HG03139 (cell line): ENCODE measurements around the gene COL9A3.

Experiments
- ATAC-seq: cut with Tn5 transposase; IDR thresholded peaks from one replicate; pipeline ENCODE4 v1.9.1; 2021; ENCODE audit not compliant: unreplicated experiment

COL9A3 gene

DNA sequence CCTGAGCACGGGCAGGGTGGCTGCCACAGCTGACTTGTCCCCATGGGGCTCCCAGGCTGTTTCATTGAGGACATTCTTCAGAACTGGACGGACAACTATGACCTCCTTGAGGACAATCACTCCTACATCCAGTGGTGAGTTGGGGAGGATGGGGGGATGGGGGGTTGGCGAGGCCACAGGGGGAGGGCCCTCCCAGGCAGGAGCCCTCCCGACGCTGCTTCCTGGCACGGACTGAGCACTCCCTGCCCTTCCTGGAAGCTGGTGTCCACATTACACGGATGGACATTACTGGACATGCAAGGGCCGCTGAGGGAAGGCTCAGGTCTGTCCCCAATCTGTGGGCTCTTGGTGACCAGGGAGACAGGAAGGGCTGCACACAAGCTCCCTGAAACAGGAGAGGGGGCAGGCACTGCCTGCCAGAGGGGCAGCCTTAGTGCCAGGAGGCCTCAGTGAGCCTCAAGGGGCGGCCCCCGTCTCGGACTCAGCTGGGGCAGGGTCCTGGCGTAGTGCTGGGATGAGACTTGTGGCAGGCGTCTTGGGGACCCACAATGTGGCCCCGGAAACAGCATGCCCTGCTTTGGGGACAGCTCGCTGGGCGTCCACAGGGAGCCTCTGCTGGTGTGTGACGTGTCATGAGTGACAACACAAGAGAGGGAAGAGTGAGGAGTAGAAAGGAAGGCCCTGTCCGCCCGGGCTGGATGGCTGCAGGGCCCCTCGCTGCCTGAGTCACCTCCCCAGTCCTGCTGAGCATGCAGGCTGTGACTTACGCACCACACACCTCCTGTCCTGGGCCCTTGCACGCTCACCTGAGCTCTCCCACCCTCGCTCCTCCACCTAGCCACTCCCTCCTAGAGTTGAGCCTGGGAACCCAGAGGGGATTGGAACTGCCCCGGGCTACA is 7.1 kb upstream of the COL9A3 start:
- no peak for ATAC-seq

DNA sequence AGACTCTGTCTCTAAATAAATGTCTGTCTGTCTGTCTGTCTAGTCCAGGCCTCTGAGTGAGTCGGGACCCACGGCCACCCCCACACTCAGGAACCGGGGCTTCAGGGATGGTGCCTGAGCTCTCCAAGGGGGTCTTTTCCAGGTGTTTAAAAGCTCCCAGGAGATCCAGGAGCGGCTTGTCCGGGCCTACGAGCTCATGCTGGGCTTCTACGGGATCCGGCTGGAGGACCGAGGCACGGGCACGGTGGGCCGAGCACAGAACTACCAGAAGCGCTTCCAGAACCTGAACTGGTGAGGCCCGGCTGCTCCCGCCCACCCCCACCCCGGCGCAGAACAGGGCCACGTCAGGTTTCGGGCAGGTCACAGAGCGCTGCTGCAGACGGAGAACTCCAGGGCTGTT is 5.5 kb upstream of the COL9A3 start:
- ATAC-seq, result no peak

DNA sequence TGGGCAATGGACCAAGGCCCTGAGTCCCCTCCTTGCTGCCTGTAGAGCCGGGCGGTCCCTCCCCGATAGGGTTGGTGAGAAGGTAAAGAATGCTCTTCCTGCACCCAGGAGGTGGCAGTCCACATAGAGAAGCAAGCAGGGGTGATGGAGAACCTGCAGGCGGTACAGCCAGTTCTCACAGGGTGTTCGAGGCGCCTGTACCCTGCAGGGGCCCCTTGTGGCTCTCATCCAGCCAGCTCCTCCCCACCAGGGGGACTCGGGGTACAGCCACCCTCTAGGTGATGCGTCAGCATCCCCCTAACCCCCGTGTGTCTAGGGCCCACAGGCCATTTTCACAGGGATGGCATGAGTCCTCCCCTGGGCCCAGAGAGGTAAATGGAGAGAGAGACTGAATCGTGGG is 5.1 kb upstream of the COL9A3 start:
- no peak for ATAC-seq

DNA sequence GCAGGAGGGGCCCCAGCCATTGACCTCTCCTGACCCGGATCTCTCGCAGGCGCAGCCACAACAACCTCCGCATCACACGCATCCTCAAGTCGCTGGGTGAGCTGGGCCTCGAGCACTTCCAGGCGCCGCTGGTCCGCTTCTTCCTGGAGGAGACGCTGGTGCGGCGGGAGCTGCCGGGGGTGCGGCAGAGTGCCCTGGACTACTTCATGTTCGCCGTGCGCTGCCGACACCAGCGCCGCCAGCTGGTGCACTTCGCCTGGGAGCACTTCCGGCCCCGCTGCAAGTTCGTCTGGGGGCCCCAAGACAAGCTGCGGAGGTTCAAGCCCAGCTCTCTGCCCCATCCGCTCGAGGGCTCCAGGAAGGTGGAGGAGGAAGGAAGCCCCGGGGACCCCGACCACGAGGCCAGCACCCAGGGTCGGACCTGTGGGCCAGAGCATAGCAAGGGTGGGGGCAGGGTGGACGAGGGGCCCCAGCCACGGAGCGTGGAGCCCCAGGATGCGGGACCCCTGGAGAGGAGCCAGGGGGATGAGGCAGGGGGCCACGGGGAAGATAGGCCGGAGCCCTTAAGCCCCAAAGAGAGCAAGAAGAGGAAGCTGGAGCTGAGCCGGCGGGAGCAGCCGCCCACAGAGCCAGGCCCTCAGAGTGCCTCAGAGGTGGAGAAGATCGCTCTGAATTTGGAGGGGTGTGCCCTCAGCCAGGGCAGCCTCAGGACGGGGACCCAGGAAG is 4.5 kb upstream of the COL9A3 start:
- ATAC-seq, result no peak

DNA sequence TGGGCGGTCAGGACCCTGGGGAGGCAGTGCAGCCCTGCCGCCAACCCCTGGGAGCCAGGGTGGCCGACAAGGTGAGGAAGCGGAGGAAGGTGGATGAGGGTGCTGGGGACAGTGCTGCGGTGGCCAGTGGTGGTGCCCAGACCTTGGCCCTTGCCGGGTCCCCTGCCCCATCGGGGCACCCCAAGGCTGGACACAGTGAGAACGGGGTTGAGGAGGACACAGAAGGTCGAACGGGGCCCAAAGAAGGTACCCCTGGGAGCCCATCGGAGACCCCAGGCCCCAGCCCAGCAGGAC is 4.0 kb upstream of the COL9A3 start:
- no peak for ATAC-seq

DNA sequence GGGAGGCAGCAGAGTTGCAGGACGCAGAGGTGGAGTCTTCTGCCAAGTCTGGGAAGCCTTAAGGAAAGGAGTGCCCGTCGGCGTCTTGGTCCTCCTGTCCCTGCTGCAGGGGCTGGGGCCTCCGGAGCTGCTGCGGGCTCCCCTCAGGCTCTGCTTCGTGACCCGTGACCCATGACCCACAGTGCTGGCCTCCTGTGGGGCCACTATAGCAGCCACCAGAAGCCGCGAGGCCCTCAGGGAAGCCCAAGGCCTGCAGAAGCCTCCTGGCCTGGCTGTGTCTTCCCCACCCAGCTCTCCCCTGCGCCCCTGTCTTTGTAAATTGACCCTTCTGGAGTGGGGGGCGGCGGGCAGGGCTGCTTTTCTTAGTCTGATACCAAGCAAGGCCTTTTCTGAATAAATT is 3.3 kb upstream of the COL9A3 start:
- no peak for ATAC-seq

DNA sequence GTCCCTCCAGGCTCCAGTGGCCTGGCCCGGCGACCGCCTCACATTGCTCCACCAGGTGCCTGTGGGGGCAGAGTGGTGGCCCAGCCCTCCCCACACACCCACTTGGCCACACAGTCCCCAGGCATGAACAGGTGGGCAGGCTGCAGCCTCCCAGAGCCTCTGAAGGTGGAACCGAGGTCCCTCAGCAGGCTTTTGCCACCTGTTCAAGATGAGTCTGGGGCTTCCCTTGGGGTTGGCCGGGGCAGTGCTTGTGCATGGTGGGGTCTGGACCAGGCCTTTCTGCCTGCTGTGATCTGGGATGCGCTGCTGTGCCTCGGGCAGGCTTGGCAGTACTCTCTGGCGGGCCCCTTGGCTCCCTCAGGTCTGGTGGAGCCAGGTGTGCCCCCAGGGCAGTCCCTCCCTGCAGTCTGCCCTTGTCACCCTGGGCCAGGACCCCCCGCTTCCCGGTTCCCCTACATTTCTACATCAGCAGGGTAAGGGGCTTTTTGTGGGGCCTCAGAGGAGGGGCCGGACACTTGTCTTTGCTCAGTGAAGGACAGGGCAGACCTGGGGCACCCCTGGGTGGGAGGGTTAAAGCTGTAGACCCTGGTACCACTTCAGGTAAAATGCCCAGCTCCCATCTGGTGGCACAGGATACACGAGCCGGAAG is 2.7 kb upstream of the COL9A3 start:
- no peak for ATAC-seq

DNA sequence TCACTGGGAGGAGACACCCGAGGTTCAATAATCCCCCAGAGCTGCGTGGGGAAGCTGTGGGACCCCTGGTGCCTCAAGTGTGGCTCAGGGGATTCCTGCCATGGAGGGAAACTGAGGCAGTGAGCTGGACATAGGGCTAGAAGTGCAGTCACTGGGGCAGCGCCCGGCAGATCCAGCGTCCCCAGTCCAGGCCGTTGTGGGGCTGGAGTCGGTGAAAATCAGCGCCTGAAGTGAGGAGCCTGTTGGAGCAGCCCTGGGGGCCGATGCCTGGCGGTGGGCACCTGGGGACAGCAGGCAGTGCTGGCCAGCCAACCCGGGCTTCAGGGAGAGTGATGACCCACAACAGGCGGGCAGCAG is 2.2 kb upstream of the COL9A3 start:
- ATAC-seq, result no peak

DNA sequence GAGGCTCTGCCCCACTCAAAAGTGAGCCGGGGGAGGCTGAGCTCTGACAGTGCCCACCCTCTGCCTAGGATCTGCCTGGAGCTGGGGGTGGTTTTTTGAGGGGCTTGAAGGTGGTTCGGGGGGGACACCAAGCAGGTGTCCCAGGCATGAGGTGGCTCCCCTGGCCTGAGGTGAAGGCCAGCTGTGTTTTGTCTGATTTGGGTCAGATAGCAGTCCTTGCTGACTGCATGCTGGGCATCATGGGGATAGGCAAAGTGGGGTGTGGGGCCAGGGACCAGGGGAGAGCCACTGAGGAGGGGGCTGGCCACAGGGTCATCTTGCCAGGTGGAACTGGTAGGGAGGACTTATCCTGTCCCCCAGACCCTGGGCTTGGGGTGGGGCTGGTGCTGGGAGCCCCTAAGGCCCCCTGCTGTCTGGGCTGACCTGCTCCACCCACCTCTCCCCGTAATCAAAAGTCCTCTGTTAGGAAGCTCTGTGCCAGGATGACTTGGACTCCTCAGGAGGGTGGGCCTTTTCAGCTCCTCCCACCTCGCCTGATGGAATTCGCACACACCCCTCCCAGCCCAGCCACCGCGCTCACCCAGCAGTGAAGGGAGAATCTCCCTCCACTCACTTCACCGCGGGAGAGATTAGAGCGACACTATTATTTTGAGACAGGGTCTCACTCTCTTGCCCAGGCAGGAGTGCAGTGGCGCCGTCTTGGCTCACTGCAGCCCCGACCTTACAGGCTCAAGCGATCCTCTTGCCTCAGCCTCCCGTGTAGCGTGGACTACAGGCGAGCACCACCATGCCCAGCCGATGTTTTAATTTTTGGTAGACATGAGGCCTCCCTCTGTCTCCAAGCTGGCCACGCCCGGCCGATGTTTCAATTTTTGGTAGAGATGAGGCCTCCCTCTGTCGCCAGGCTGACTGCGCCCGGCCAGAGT is 1.5 kb upstream of the COL9A3 start:
- ATAC-seq, result no peak

DNA sequence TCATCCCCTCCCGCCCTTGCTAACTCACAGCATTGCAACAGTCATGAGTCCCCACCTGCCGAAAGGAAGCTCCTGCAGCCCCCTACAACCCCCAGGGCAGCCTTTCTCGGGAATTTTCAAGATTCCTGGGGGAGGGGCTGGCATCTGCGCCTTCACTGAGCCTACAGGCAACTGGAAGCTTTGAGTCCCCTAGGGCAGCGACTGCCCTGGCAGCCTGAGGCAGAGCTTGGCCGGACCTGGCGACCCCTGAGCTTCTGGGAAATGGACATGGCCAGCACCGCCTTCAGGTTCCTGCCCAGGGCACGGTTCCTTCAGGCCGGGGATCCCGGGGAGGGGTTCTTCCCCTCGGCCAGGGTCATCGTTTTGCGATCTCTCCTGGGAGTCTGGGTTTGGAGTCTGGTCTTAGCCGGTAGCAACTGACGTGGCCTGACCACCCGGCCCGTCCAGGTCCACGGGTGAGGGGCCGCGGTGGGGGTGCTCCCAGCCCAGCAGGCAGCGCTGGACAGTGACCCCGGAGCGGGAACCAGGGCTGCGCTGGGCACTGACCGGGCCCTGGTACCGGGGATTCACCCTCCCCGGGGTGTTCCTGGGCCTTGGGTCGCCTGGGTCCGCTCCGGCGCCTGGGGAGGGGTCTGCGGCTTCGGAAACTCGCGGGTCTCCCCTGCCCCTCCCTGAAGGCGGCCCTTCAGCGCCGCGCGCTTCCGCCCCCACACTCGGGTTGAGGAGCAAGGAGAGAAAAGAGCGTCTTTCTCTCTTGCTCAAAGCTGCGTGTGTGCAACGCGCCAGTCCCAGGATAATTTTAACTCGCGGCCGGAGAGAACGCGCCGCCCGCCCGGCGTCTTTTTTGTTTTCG is 593 bp upstream of the COL9A3 start:
- ATAC-seq, result no peak

DNA sequence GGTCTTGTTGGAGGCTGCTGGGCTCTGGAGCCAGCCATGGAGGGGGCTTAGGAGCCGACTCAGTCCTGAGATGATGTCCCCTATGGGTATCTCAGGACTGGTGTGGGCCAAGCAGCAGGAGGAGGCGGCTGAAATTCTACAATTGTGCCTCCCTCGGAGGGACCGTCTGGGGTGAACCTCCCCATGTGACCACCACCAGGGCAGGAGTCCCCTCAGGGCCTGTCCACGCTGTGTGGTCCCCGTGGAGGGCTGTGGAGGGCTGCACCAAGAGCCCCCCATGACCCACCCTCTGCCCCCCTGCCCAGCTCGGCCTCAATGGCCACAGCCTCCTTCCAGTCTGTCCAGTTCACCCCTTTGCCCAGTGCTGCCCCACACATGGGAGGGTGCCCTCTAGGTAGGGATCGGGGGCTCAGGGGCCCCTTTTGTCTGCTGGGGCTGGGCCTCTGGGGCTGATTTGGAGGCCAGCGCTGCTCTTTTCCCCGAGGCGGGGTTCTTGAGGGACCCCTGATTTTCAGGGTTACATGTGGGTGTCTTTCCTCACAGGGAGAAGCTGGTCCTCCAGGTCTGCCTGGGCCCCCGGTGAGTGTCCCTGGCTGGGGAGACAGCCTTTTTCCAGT is 1.2 kb downstream of the COL9A3 start:
- ATAC-seq, result no peak

DNA sequence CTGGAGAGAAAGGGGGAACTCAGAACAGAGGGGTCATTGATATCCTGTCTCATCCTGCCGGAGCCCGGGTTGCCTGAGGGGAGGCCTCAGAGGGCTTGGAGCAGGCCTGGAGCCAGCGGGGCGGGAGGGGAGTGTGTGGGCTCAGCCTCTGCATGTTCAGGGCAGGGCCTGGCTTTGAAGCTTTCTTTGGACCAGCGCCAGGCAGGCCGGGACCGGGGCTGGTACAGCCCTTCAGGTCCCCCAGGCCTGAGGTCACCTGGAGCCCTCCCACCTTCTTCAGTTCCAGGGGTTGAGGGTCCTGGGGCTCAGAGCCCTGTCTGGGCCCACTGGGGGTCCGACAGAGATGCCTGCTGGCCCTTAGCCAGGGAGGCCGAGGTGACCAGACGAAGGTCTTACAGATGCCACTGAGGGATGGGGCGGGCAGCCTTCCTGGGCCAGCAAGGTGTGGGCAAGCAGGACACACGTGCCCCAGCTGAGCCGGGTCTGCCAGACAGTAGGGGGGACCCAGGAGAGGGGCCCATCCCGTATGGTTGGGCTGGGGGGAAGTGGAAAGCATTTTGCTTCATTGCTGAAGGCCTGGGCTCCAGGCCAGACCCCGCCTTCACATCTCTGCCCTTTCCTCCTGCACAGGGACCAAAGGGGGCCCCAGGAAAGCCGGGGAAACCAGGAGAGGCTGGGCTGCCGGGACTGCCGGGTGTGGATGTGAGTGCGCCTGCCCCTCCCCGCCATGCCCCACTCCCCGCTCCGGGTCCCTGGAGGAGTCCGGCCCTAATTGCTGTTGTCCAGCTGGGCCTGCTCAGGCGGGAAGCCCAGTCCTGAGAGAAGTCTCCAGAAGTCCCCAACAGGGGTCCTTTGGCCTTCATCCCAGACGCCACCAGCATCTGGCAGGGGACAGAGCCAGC is 2.0 kb downstream of the COL9A3 start:
- no peak for ATAC-seq

DNA sequence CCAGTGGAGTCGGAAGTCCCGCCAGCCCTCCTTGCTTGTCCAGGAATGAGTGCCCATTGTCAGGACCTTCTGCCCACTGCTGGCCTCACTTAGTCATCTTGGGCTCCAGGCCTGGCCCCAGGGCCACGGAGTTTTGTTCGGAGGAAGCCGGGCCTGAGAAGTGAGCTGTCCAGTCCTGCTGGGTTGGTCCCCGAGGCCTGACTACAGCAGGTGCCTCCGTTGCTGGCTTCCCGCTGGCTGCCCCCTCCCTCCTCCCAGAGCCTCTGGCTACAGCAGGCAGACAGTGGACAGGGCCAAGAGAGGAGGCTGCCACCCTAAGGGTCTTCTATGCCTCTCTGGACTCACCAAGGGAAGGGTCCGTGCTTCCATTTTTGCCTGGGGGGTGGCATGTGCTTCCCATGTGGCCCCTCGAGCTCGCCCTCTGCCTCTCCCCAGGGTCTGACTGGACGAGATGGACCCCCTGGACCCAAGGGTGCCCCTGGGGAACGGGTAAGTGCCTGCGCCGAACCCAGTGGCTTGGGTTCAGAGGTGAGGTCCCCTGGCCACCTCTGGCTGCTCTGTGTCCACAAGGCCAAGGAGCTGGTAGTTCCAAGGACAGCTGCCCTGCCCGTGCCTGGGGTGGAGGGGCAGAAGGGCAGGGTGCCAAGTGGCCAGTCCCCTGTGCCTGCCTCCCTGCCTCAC is 2.8 kb downstream of the COL9A3 start:
- no peak for ATAC-seq

DNA sequence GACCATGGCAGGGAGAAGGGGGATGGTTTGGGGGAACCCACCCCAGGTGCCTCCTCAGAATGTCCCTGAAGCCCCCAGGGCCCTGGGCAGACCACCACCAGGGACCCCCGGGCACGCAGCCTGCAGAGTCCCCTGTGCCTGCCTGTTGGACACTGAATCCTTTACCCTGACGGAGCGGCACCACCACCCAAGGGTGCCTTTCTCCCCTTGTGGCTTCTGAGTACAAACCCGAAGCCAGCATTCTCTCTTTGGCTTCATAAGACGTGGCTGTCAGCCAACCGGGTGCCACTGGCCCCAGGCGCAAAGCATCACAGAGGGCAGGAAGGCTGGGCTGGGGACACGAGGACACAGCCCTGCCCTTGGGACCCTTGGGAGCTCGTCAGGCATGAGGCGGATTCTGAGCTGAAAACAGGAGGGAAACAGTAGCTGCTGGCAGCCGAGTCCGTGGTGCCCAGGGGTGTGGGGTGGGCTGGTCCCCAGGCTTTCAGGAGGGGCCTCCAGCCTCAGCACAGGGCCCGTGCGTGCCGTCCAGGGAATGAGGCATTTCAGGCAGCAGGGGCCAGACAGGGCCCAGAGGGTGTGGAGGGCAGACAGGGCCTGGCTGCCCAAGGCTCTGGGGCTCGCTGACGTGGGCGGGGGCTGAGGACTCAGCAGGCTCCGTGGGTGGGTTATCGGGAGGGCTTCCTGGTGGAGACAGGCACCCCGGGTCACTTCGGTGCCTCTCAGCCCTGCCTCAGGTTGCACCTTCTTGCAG is 3.5 kb downstream of the COL9A3 start:
- no peak for ATAC-seq

DNA sequence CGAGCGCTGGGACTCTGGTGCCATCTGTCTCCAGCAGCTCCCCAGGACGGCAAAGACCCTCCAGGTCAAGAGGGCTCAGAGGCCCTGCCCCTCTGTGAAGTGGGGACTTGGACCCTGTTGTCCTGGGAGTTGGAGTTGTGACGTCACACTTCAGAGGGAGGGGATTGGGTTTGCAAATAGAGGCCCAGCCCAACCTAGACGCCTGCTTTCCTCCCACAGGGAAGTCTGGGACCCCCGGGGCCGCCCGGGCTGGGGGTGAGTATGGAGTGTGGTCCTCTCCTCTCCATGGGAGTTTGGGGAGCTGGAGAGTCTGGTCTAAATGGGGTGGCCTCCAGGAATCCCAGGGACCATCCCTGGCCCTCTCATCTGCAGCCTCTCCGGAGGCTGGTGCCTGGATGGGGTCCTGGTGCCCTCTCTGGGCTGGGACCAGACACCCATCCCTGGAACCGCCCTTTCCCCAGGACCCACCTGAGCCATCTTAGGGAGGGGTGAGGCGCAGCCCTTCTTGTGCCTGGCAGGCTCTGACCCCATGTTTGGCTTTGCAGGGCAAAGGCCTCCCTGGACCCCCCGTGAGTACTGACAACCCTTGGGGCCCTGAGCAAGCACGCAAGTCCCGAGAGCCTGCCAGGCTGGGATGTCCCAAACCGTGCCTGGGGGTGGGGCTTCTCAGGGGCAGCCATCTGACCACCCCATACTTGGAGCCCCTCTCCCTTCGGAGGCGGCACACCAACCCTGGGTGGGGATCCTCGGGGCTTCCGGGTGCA is 4.3 kb downstream of the COL9A3 start:
- ATAC-seq, result no peak

DNA sequence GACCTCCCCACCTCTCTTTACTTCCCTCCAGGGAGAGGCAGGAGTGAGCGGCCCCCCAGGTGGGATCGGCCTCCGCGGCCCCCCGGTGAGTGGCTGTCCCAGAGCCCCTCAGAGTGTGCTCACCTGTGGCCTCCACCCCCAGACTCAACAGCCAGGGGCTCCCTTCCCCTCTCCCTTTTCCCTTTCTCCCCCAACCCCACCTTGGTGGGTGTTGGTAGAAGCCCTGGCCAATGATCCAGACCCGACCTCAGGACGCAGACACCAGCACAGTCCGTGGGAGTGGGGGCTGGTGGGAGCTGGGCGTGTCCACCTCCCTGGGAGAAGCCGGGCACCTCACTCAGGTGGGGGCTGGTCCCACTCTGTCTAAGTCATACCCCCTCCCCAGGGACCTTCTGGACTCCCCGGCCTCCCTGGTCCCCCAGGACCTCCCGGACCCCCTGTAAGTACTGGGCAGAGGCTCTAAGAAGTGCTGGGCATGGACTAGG is 4.9 kb downstream of the COL9A3 start:
- no peak for ATAC-seq
